MM.1S (cell line): ENCODE data around the gene NGB.

ENCODE experiments used
- EZH2 ChIP-seq: fragments of 300-600 bp; sonication (generic); optimal IDR thresholded peaks from 2 replicates; pipeline ENCODE3; 2017; ENCODE audit warnings: low read depth, mild to moderate bottlenecking, antibody characterized with exemption, low read length, mixed read lengths
- EZH2phosphoT487 ChIP-seq: fragments of 300-600 bp; sonication (generic); IDR thresholded peaks from 2 replicates; pipeline ENCODE4 v1.6.1; 2018; ENCODE audit warnings: antibody characterized with exemption, low read length
- TF ChIP-seq, protein P1 (sequence below): fragments of 300-600 bp; sonication (generic); IDR thresholded peaks from 2 replicates; pipeline ENCODE4 v1.5.1; 2016; ENCODE audit warnings: antibody characterized with exemption, low read length, mixed read lengths

GRCh38 chr14:77306851-77307496 lies 36.0 kb upstream of the NGB start:
- TF ChIP-seq, protein P1, sequence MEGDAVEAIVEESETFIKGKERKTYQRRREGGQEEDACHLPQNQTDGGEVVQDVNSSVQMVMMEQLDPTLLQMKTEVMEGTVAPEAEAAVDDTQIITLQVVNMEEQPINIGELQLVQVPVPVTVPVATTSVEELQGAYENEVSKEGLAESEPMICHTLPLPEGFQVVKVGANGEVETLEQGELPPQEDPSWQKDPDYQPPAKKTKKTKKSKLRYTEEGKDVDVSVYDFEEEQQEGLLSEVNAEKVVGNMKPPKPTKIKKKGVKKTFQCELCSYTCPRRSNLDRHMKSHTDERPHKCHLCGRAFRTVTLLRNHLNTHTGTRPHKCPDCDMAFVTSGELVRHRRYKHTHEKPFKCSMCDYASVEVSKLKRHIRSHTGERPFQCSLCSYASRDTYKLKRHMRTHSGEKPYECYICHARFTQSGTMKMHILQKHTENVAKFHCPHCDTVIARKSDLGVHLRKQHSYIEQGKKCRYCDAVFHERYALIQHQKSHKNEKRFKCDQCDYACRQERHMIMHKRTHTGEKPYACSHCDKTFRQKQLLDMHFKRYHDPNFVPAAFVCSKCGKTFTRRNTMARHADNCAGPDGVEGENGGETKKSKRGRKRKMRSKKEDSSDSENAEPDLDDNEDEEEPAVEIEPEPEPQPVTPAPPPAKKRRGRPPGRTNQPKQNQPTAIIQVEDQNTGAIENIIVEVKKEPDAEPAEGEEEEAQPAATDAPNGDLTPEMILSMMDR: no peak
- TF ChIP-seq EZH2 (no peak), EZH2phosphoT487 (no peak)
